HEK293 (cell line): ENCODE measurements around the gene OR5L2.

Source experiments
- CTCF ChIA-PET: fragments of 350-600 bp; formaldehyde crosslinking; extraction: SDS; loops from one replicate; lab custom pipeline; 2021; ENCODE audit warnings: antibody characterized with exemption; lab: Yijun Ruan, JAX
- POLR2A ChIA-PET: fragments of 300-600 bp; formaldehyde crosslinking; extraction: SDS; loops from one replicate; lab custom pipeline; 2020; ENCODE audit warnings: antibody characterized with exemption, inconsistent platforms; lab: Yijun Ruan, JAX
- H3K27ac ChIP-seq: fragments of 200-500 bp; sonication (Bioruptor generic); 2 replicates; pipeline ENCODE4 v1.5.1; 2014; ENCODE audit warnings: low read depth, low read length, control low read depth, inconsistent platforms; ENCODE audit errors: extremely low read depth
- H3K36me3 ChIP-seq, 2 experiments: fragments of 200-500 bp in 1 of 2; sonication (Bioruptor generic) in 1 of 2; 1 replicate in 1 of 2; 2 replicates in 1 of 2; pipeline ENCODE4 v1.5.1; 2014 to 2017; ENCODE audit warnings: inconsistent platforms in 2 of 2, low read length in 2 of 2; ENCODE audit not compliant: control insufficient read depth in 2 of 2, insufficient read depth in 1 of 2
- H3K4me1 ChIP-seq: fragments of 200-500 bp; sonication (Bioruptor generic); 2 replicates; pipeline ENCODE4 v1.5.1; 2014; ENCODE audit warnings: mild to moderate bottlenecking, low read length, inconsistent platforms; ENCODE audit not compliant: control insufficient read depth, insufficient read depth
- H3K4me3 ChIP-seq: 2 replicates; pipeline ENCODE4 v1.5.1; 2011; ENCODE audit warnings: low read depth, mild to moderate bottlenecking, control low read depth, low read length, moderate library complexity
- H3K9me3 ChIP-seq: fragments of 200-500 bp; sonication (Bioruptor generic); 2 replicates; pipeline ENCODE4 v1.5.1; 2014; ENCODE audit warnings: low read depth, low read length, inconsistent platforms; ENCODE audit not compliant: control insufficient read depth, insufficient read depth
- GLIS2 ChIP-seq: fragments of 450-650 bp; formaldehyde crosslinking; IDR thresholded peaks from 2 replicates; pipeline ENCODE4 v1.5.1; 2016; ENCODE audit warnings: missing biosample characterization, missing genetic modification characterization
- HOXA7 ChIP-seq: sonication (generic); formaldehyde crosslinking; IDR thresholded peaks from 2 replicates; pipeline ENCODE4 v1.8.1; 2022; ENCODE audit warnings: missing genetic modification reagents, borderline replicate concordance
- KLF8 ChIP-seq: fragments of 450-650 bp; formaldehyde crosslinking; IDR thresholded peaks from 2 replicates; pipeline ENCODE4 v1.5.1; 2016; ENCODE audit warnings: missing biosample characterization, missing genetic modification characterization
- KLF9 ChIP-seq: fragments of 450-650 bp; formaldehyde crosslinking; IDR thresholded peaks from 2 replicates; pipeline ENCODE4 v1.5.1; 2016; ENCODE audit warnings: missing biosample characterization, missing genetic modification characterization, low read depth
- OSR2 ChIP-seq: fragments of 450-650 bp; formaldehyde crosslinking; IDR thresholded peaks from 2 replicates; pipeline ENCODE4 v1.5.1; 2016; ENCODE audit warnings: missing biosample characterization, missing genetic modification characterization
- PRDM2 ChIP-seq: fragments of 450-650 bp; formaldehyde crosslinking; IDR thresholded peaks from 2 replicates; pipeline ENCODE4 v1.5.1; 2016; ENCODE audit warnings: missing biosample characterization, missing genetic modification characterization, borderline replicate concordance
- PRDM4 ChIP-seq: fragments of 450-650 bp; formaldehyde crosslinking; IDR thresholded peaks from 2 replicates; pipeline ENCODE4 v1.5.1; 2017; ENCODE audit warnings: missing biosample characterization, missing genetic modification characterization
- SCRT1 ChIP-seq: fragments of 450-650 bp; formaldehyde crosslinking; IDR thresholded peaks from 2 replicates; pipeline ENCODE4 v1.5.1; 2016; ENCODE audit warnings: missing biosample characterization, missing genetic modification characterization, borderline replicate concordance
- SP2 ChIP-seq: fragments of 450-650 bp; formaldehyde crosslinking; IDR thresholded peaks from 2 replicates; pipeline ENCODE4 v1.5.1; 2016; ENCODE audit warnings: missing biosample characterization, missing genetic modification characterization
- WT1 ChIP-seq: fragments of 450-650 bp; formaldehyde crosslinking; IDR thresholded peaks from 2 replicates; pipeline ENCODE4 v1.5.1; 2016; ENCODE audit warnings: missing biosample characterization, missing genetic modification characterization
- ZBTB6 ChIP-seq: fragments of 450-650 bp; formaldehyde crosslinking; IDR thresholded peaks from 2 replicates; pipeline ENCODE4 v1.5.1; 2017; ENCODE audit warnings: missing biosample characterization, missing genetic modification characterization
- ZFP3 ChIP-seq: fragments of 450-650 bp; formaldehyde crosslinking; IDR thresholded peaks from 2 replicates; pipeline ENCODE4 v1.5.1; 2016; ENCODE audit warnings: low read depth, missing biosample characterization, missing genetic modification characterization
- ZNF174 ChIP-seq: fragments of 450-650 bp; formaldehyde crosslinking; IDR thresholded peaks from 2 replicates; pipeline ENCODE4 v1.5.0; 2017; ENCODE audit warnings: missing biosample characterization, mild to moderate bottlenecking, missing genetic modification characterization
- ZNF175 ChIP-seq: fragments of 450-650 bp; formaldehyde crosslinking; IDR thresholded peaks from 2 replicates; pipeline ENCODE4 v1.5.1; 2016; ENCODE audit warnings: missing biosample characterization, missing genetic modification characterization
- ZNF18 ChIP-seq: fragments of 450-650 bp; formaldehyde crosslinking; IDR thresholded peaks from 2 replicates; pipeline ENCODE4 v1.5.1; 2016; ENCODE audit warnings: missing biosample characterization, missing genetic modification characterization
- ZNF366 ChIP-seq: fragments of 450-650 bp; formaldehyde crosslinking; conservative IDR thresholded peaks from 2 replicates; pipeline ENCODE4 v1.5.1; 2016; ENCODE audit warnings: missing biosample characterization, missing genetic modification characterization
- ZNF391 ChIP-seq: fragments of 450-650 bp; formaldehyde crosslinking; IDR thresholded peaks from 2 replicates; pipeline ENCODE4 v1.5.1; 2016; ENCODE audit warnings: low read depth, missing biosample characterization, missing genetic modification characterization, borderline replicate concordance
- ZNF426 ChIP-seq: fragments of 450-650 bp; formaldehyde crosslinking; IDR thresholded peaks from 2 replicates; pipeline ENCODE4 v1.5.1; 2017; ENCODE audit warnings: missing biosample characterization, missing genetic modification characterization, mild to moderate bottlenecking, inconsistent platforms, moderate library complexity
- ZNF433 ChIP-seq: fragments of 450-650 bp; formaldehyde crosslinking; IDR thresholded peaks from 2 replicates; pipeline ENCODE4 v1.5.1; 2016; ENCODE audit warnings: missing biosample characterization, missing genetic modification characterization, low read depth
- ZNF555 ChIP-seq: fragments of 450-650 bp; formaldehyde crosslinking; conservative IDR thresholded peaks from 2 replicates; pipeline ENCODE4 v1.5.1; 2017; ENCODE audit warnings: missing biosample characterization, mild to moderate bottlenecking, missing genetic modification characterization, inconsistent platforms
- ZNF596 ChIP-seq: fragments of 450-650 bp; IDR thresholded peaks from 2 replicates; pipeline ENCODE4 v1.5.0; 2018; ENCODE audit warnings: missing biosample characterization, mild to moderate bottlenecking, missing genetic modification characterization, moderate library complexity
- ZNF621 ChIP-seq: fragments of 450-650 bp; formaldehyde crosslinking; IDR thresholded peaks from 2 replicates; pipeline ENCODE4 v1.5.1; 2017; ENCODE audit warnings: missing biosample characterization, missing genetic modification characterization
- ZNF623 ChIP-seq: fragments of 450-650 bp; formaldehyde crosslinking; IDR thresholded peaks from 2 replicates; pipeline ENCODE4 v1.5.1; 2016; ENCODE audit warnings: missing biosample characterization, missing genetic modification characterization
- ZNF701 ChIP-seq: fragments of 450-650 bp; formaldehyde crosslinking; IDR thresholded peaks from 2 replicates; pipeline ENCODE4 v1.5.1; 2016; ENCODE audit warnings: missing biosample characterization, missing genetic modification characterization
- ZNF747 ChIP-seq: fragments of 450-650 bp; formaldehyde crosslinking; IDR thresholded peaks from 2 replicates; pipeline ENCODE4 v1.5.1; 2016; ENCODE audit warnings: missing biosample characterization, missing genetic modification characterization
- ZSCAN4 ChIP-seq: fragments of 450-650 bp; formaldehyde crosslinking; IDR thresholded peaks from 2 replicates; pipeline ENCODE4 v1.5.1; 2017; ENCODE audit warnings: missing biosample characterization, missing genetic modification characterization

Gene OR5L2

GRCh38 chr11:55819330-55819729, 7.7 kb upstream of the OR5L2 start, which contains the start of gene OR5D18 (continued):
- TF ChIP-seq PRDM2 (tag by site-specific recombination): no peak
- TF ChIP-seq ZBTB6 (tag by site-specific recombination): no peak
- no peak for TF ChIP-seq OSR2 (tag by site-specific recombination)
- TF ChIP-seq KLF8 (tag by site-specific recombination): no peak
- no peak for TF ChIP-seq SCRT1
- TF ChIP-seq HOXA7 (CRISPR knock-in tag): no peak
- no peak for TF ChIP-seq ZNF391 (tag by site-specific recombination)
- no peak for TF ChIP-seq ZNF701 (tag by site-specific recombination)
- TF ChIP-seq ZNF555: no peak
- no peak for TF ChIP-seq ZNF174 (tag by site-specific recombination)
- TF ChIP-seq ZNF596 (tag by site-specific recombination): no peak
- TF ChIP-seq SP2: no peak
- TF ChIP-seq KLF9 (tag by site-specific recombination): no peak
- no peak for TF ChIP-seq ZSCAN4 (tag by site-specific recombination)
- no peak for TF ChIP-seq ZNF18 (tag by site-specific recombination)
- no peak for TF ChIP-seq ZNF175 (tag by site-specific recombination)
- no peak for TF ChIP-seq ZFP3 (tag by site-specific recombination)

- POLR2A ChIA-PET: no interaction called here
- CTCF ChIA-PET: no interaction called here
- no peak within 1 kb of the TSS for H3K4me3 ChIP-seq
- H3K9me3 ChIP-seq: no peaks in the 10 kb centered on the region
- H3K27ac ChIP-seq: no peak within 1 kb of the TSS
- no peaks in the 10 kb centered on the region for H3K4me1 ChIP-seq
- no peaks in the 10 kb centered on the region for H3K36me3 ChIP-seq
- TF ChIP-seq ZNF623 (tag by site-specific recombination) (no peak), ZNF366 (tag by site-specific recombination) (no peak), ZNF433 (tag by site-specific recombination) (no peak), WT1 (no peak), ZNF426 (tag by site-specific recombination) (no peak), ZNF747 (tag by site-specific recombination) (no peak), PRDM4 (no peak), GLIS2 (no peak), ZNF621 (tag by site-specific recombination) (no peak)
Observed at GRCh38 chr11:55838452-55838851, 11.4 kb downstream of the OR5L2 start, which contains the start of gene OR5D16. OR5D16 (plus strand) TSS chr11:55838752; CDS start chr11:55838752, 0 bp downstream.
